GM12892 (cell line): ENCODE data around the gene LAMA2.

Experiments used
- POLR2AphosphoS5 ChIP-seq: IDR thresholded peaks from 2 replicates; pipeline ENCODE4 v1.6.1; 2011; ENCODE audit warnings: low read depth, low read length, control low read depth
- TAF1 ChIP-seq: IDR thresholded peaks from 2 replicates; pipeline ENCODE4 v1.6.1; 2011; ENCODE audit warnings: low read depth, mild to moderate bottlenecking, control low read depth, low read length, borderline replicate concordance

DNA sequence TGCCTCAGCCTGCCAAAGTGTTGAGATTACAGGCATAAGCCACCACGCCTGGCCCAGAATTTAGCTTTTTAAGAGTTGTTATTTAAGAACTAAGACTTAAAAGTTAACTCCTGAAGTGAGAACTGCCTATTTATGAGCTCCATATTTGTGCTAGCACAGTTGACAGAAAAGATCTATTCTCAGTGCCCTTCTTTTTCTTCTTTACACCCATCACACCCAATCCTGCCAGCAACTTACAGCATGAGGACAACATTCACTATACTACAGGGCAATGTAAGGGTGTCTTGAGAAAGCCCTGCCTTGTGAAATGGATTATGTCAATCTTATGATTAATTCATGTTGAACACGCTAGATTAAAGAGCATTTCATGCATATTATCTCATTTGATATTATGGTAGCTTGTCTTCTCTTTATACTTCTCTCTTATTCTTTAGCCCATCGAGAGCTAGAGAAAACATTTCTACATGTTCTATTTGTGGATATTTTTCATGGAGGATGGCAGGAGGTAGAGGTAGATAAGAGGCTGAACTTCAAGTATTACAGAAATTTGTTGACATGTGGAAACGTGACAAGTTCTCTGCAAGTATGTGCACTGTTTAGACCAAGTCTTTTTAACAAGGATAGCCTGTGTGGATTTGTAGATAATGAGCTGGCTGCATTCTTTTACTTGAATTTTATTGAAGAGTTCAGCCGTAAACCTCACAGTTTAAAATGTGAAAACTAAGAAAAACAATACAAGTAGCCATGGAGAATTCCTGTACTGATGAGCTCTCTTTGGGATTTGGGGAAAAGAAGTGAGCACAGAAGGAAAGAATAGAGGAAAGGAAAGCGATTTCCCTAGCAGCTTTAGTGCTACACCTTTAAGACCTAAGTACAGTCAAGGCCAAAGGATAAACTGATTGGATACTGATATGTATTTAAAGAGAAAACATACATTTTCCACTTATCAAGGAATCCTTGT lies 614.8 kb downstream of the LAMA2 start:
- no peak for TF ChIP-seq POLR2AphosphoS5
- TF ChIP-seq TAF1 = no peak
